ENCODE results near the gene SLC25A24.
"Not testable (repeated sequence)": the region's sequence is repeated elsewhere in the genome, so short reads cannot be mapped to it uniquely, and the experiment has no call there.

The SLC25A24 gene

GRCh38 chr1:108232183-108232582, 32.0 kb upstream of the SLC25A24 start:
- no CpG with 5 or more reads among the region's 3 CpGs for WGBS (ENCODE audit: extremely low coverage, insufficient coverage, insufficient read length)
- not testable (repeated sequence) for H3K4ac ChIP-seq (ENCODE audit: low read depth, low read length); H3K4me2 ChIP-seq (ENCODE audit: low read length); H3K79me1 ChIP-seq (ENCODE audit: low read length); H3K27me3 ChIP-seq (ENCODE audit: insufficient read depth, low read length); H3K9ac ChIP-seq (ENCODE audit: low read length); H3K36me3 ChIP-seq (ENCODE audit: control insufficient read depth in 1 of 2, insufficient read depth in 2 of 2, low read length in 2 of 2); H2AK5ac ChIP-seq (ENCODE audit: low read length); H3K9me3 ChIP-seq (ENCODE audit: insufficient read depth, low read depth, low read length); H3K27ac ChIP-seq (ENCODE audit: low read depth, low read length); H3K23ac ChIP-seq (ENCODE audit: low read length); H3K4me1 ChIP-seq (ENCODE audit: control insufficient read depth in 1 of 2, insufficient read depth in 2 of 2, low read length in 2 of 2); DNase-seq; H2BK12ac ChIP-seq (ENCODE audit: low read length); H2BK5ac ChIP-seq (ENCODE audit: low read depth, low read length, poor library complexity); H2BK120ac ChIP-seq (ENCODE audit: insufficient read depth, low read length, poor library complexity); H4K8ac ChIP-seq (ENCODE audit: low read depth, low read length); H3K18ac ChIP-seq (ENCODE audit: low read length); H3K79me2 ChIP-seq (ENCODE audit: control insufficient read depth, insufficient read depth, low read length, poor library complexity); H4K91ac ChIP-seq (ENCODE audit: low read depth, low read length); H3K4me3 ChIP-seq (ENCODE audit: low read depth, low read length); H4K12ac ChIP-seq (ENCODE audit: low read depth, low read length); H3K14ac ChIP-seq (ENCODE audit: low read length); H2AFZ ChIP-seq (ENCODE audit: insufficient read depth, low read length, poor library complexity)

DNA sequence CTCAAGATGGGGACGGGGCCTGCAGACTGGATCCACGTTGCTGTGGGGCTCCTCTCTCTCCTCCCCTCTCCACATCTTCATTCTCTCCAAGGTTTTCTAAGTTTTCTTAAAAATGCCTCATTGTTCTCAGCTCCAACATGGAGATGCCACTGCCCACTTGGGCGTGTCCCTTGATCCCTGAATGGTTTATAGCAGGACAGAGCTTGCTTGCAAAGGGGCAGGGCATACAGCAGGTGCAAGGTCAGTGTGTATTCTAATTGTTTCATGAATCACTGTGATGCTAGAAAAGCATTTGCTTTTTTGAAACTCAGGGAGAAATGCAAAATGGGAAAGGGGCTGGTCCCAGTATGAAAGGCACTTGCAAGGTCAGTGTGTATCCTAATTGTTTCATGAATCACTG, 29.8 kb upstream of the SLC25A24 start:
- not testable (repeated sequence) for H3K4me1 ChIP-seq (ENCODE audit: control insufficient read depth in 1 of 2, insufficient read depth in 2 of 2, low read length in 2 of 2); H3K4me3 ChIP-seq (ENCODE audit: low read depth, low read length); H2BK12ac ChIP-seq (ENCODE audit: low read length); H2AK5ac ChIP-seq (ENCODE audit: low read length); H3K14ac ChIP-seq (ENCODE audit: low read length); H3K27ac ChIP-seq (ENCODE audit: low read depth, low read length); H2AFZ ChIP-seq (ENCODE audit: insufficient read depth, low read length, poor library complexity); H2BK5ac ChIP-seq (ENCODE audit: low read depth, low read length, poor library complexity); DNase-seq; H4K91ac ChIP-seq (ENCODE audit: low read depth, low read length); H3K9me3 ChIP-seq (ENCODE audit: insufficient read depth, low read depth, low read length); H4K12ac ChIP-seq (ENCODE audit: low read depth, low read length); H3K27me3 ChIP-seq (ENCODE audit: insufficient read depth, low read length); H3K79me2 ChIP-seq (ENCODE audit: control insufficient read depth, insufficient read depth, low read length, poor library complexity); H3K36me3 ChIP-seq (ENCODE audit: control insufficient read depth in 1 of 2, insufficient read depth in 2 of 2, low read length in 2 of 2); H3K4me2 ChIP-seq (ENCODE audit: low read length); H3K18ac ChIP-seq (ENCODE audit: low read length); H3K79me1 ChIP-seq (ENCODE audit: low read length); H3K4ac ChIP-seq (ENCODE audit: low read depth, low read length); H2BK120ac ChIP-seq (ENCODE audit: insufficient read depth, low read length, poor library complexity); H4K8ac ChIP-seq (ENCODE audit: low read depth, low read length); H3K23ac ChIP-seq (ENCODE audit: low read length); H3K9ac ChIP-seq (ENCODE audit: low read length)
- WGBS (ENCODE audit: extremely low coverage, insufficient coverage, insufficient read length), result no CpG with 5 or more reads among the region's 3 CpGs

DNA sequence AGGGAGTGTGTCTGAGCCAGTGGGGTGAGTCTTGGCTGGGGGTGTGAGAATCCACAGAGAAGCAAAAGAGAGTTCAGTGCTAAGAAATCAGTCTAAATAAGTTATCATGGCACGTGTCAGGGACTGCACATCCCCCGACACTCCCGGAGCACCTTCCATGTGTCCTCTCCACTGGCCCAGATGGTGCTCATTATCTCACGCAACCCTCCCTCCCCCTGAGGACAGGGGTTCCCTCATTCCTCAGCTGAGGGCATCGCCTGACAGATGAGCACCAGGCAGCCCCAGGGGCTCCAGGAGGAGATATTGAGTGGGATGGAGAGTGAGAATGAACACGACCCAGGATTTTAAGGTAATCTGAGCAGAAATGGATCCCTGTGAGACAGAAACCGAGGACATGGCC, 27.6 kb upstream of the SLC25A24 start:
- H2BK12ac ChIP-seq (ENCODE audit: low read length); H2AK5ac ChIP-seq (ENCODE audit: low read length); H3K18ac ChIP-seq (ENCODE audit: low read length); H2AFZ ChIP-seq (ENCODE audit: insufficient read depth, low read length, poor library complexity); H3K27ac ChIP-seq (ENCODE audit: low read depth, low read length); H3K23ac ChIP-seq (ENCODE audit: low read length); H2BK120ac ChIP-seq (ENCODE audit: insufficient read depth, low read length, poor library complexity); H3K9me3 ChIP-seq (ENCODE audit: insufficient read depth, low read depth, low read length); H4K8ac ChIP-seq (ENCODE audit: low read depth, low read length); H3K36me3 ChIP-seq (ENCODE audit: control insufficient read depth in 1 of 2, insufficient read depth in 2 of 2, low read length in 2 of 2); H3K79me2 ChIP-seq (ENCODE audit: control insufficient read depth, insufficient read depth, low read length, poor library complexity); H3K4me1 ChIP-seq (ENCODE audit: control insufficient read depth in 1 of 2, insufficient read depth in 2 of 2, low read length in 2 of 2); H3K4ac ChIP-seq (ENCODE audit: low read depth, low read length); H4K91ac ChIP-seq (ENCODE audit: low read depth, low read length); DNase-seq; H4K12ac ChIP-seq (ENCODE audit: low read depth, low read length); H3K4me2 ChIP-seq (ENCODE audit: low read length); H3K14ac ChIP-seq (ENCODE audit: low read length); H2BK5ac ChIP-seq (ENCODE audit: low read depth, low read length, poor library complexity); H3K4me3 ChIP-seq (ENCODE audit: low read depth, low read length); H3K79me1 ChIP-seq (ENCODE audit: low read length); H3K27me3 ChIP-seq (ENCODE audit: insufficient read depth, low read length); H3K9ac ChIP-seq (ENCODE audit: low read length): not testable (repeated sequence)
- no CpG with 5 or more reads among the region's 7 CpGs for WGBS (ENCODE audit: extremely low coverage, insufficient coverage, insufficient read length)

GRCh38 chr1:108226855-108227254, 26.7 kb upstream of the SLC25A24 start:
- not testable (repeated sequence) for H3K4ac ChIP-seq (ENCODE audit: low read depth, low read length); H3K18ac ChIP-seq (ENCODE audit: low read length); H2AFZ ChIP-seq (ENCODE audit: insufficient read depth, low read length, poor library complexity); H2BK12ac ChIP-seq (ENCODE audit: low read length); H3K23ac ChIP-seq (ENCODE audit: low read length); H3K14ac ChIP-seq (ENCODE audit: low read length); H3K27ac ChIP-seq (ENCODE audit: low read depth, low read length); H3K36me3 ChIP-seq (ENCODE audit: control insufficient read depth in 1 of 2, insufficient read depth in 2 of 2, low read length in 2 of 2); H3K27me3 ChIP-seq (ENCODE audit: insufficient read depth, low read length); H3K9me3 ChIP-seq (ENCODE audit: insufficient read depth, low read depth, low read length); H4K91ac ChIP-seq (ENCODE audit: low read depth, low read length); H3K9ac ChIP-seq (ENCODE audit: low read length); H4K8ac ChIP-seq (ENCODE audit: low read depth, low read length); H2BK120ac ChIP-seq (ENCODE audit: insufficient read depth, low read length, poor library complexity); H2AK5ac ChIP-seq (ENCODE audit: low read length); H3K4me1 ChIP-seq (ENCODE audit: control insufficient read depth in 1 of 2, insufficient read depth in 2 of 2, low read length in 2 of 2); H3K4me3 ChIP-seq (ENCODE audit: low read depth, low read length); H3K4me2 ChIP-seq (ENCODE audit: low read length); H3K79me1 ChIP-seq (ENCODE audit: low read length); H3K79me2 ChIP-seq (ENCODE audit: control insufficient read depth, insufficient read depth, low read length, poor library complexity); DNase-seq; H4K12ac ChIP-seq (ENCODE audit: low read depth, low read length); H2BK5ac ChIP-seq (ENCODE audit: low read depth, low read length, poor library complexity)
- no CpG with 5 or more reads among the region's 4 CpGs for WGBS (ENCODE audit: extremely low coverage, insufficient coverage, insufficient read length)

All from trophoblast cell (in vitro differentiated cells and primary cell).